Rectal smooth muscle tissue (tissue), 1 donor: ENCODE measurements around the gene GABARAPL1.
"Not testable (repeated sequence)": the region's sequence is repeated elsewhere in the genome, so short reads cannot be mapped to it uniquely, and the experiment has no call there.

Source experiments
- H3K27ac ChIP-seq: one replicate; pipeline ENCODE4 v1.7.0; 2013; ENCODE audit warnings: low read depth, low read length, inconsistent platforms
- H3K27me3 ChIP-seq: one replicate; pipeline ENCODE4 v1.7.0; 2013; ENCODE audit warnings: low read length; ENCODE audit not compliant: control insufficient read depth, insufficient read depth
- H3K36me3 ChIP-seq: one replicate; pipeline ENCODE4 v1.7.0; 2013; ENCODE audit warnings: low read length; ENCODE audit not compliant: control insufficient read depth, insufficient read depth
- H3K4me1 ChIP-seq: one replicate; pipeline ENCODE4 v1.7.0; 2013; ENCODE audit warnings: low read length; ENCODE audit not compliant: control insufficient read depth, insufficient read depth
- H3K4me3 ChIP-seq: one replicate; pipeline ENCODE4 v1.7.0; 2013; ENCODE audit warnings: low read length
- H3K9ac ChIP-seq: one replicate; pipeline ENCODE4 v1.7.0; 2013; ENCODE audit warnings: low read length

The GABARAPL1 gene

GRCh38 chr12:10184261-10184843, 28.3 kb upstream of the GABARAPL1 start:
- Histone ChIP-seq H3K27ac (no peak overlapping the region), H3K9ac (no peak overlapping the region), H3K4me3 (no peak overlapping the region), H3K4me1 (no peaks in the 10 kb centered on the region), H3K27me3 (no peaks in the 10 kb centered on the region), H3K36me3 (no peaks in the 10 kb centered on the region)

GRCh38 chr12:10186299-10186698, 26.4 kb upstream of the GABARAPL1 start:
- Histone ChIP-seq H3K9ac (no peak overlapping the region), H3K4me3 (no peak overlapping the region), H3K27ac (no peak overlapping the region), H3K36me3 (no peaks in the 10 kb centered on the region), H3K27me3 (no peaks in the 10 kb centered on the region), H3K4me1 (no peaks in the 10 kb centered on the region)

GRCh38 chr12:10186958-10187357, 25.7 kb upstream of the GABARAPL1 start:
- not testable (repeated sequence) for H3K27ac ChIP-seq, H3K9ac ChIP-seq, H3K4me3 ChIP-seq

GRCh38 chr12:10189653-10190052, 23.0 kb upstream of the GABARAPL1 start:
- no peak overlapping the region for H3K4me3 ChIP-seq
- H3K9ac ChIP-seq = no peak overlapping the region
- H3K27ac ChIP-seq = no peak overlapping the region
- H3K4me1 ChIP-seq = no peaks in the 10 kb centered on the region
- no peaks in the 10 kb centered on the region for H3K36me3 ChIP-seq
- H3K27me3 ChIP-seq = no peaks in the 10 kb centered on the region

More at GRCh38 chr12:10186958-10187357, 25.7 kb upstream of the GABARAPL1 start:
- H3K36me3 ChIP-seq, H3K4me1 ChIP-seq, H3K27me3 ChIP-seq: not testable (repeated sequence)

GRCh38 chr12:10190558-10191388, 21.9 kb upstream of the GABARAPL1 start:
- Histone ChIP-seq H3K36me3 (no peaks in the 10 kb centered on the region), H3K27ac (no peak overlapping the region), H3K4me1 (no peaks in the 10 kb centered on the region), H3K9ac (no peak overlapping the region), H3K4me3 (no peak overlapping the region), H3K27me3 (no peaks in the 10 kb centered on the region)

- no peaks in the 10 kb centered on the region for H3K27me3 ChIP-seq
- no peaks in the 10 kb centered on the region for H3K4me1 ChIP-seq
- H3K36me3 ChIP-seq = no peaks in the 10 kb centered on the region
- no peak overlapping the region for H3K9ac ChIP-seq
- H3K4me3 ChIP-seq = no peak overlapping the region
- no peak overlapping the region for H3K27ac ChIP-seq
Observed at GRCh38 chr12:10191865-10192264, 20.8 kb upstream of the GABARAPL1 start.

GRCh38 chr12:10194160-10194670, 18.5 kb upstream of the GABARAPL1 start:
- Histone ChIP-seq H3K27me3 (no peaks in the 10 kb centered on the region), H3K27ac (no peak overlapping the region), H3K4me3 (no peak overlapping the region)

GRCh38 chr12:10196210-10196609, 16.5 kb upstream of the GABARAPL1 start:
- Histone ChIP-seq H3K36me3 (no peaks in the 10 kb centered on the region), H3K4me3 (no peak overlapping the region), H3K4me1 (no peaks in the 10 kb centered on the region), H3K9ac (no peak overlapping the region), H3K27ac (no peak overlapping the region), H3K27me3 (no peaks in the 10 kb centered on the region)

More at GRCh38 chr12:10194160-10194670, 18.5 kb upstream of the GABARAPL1 start:
- no peak overlapping the region for H3K9ac ChIP-seq
- no peaks in the 10 kb centered on the region for H3K36me3 ChIP-seq
- no peaks in the 10 kb centered on the region for H3K4me1 ChIP-seq

GRCh38 chr12:10197879-10198278, 14.8 kb upstream of the GABARAPL1 start:
- Histone ChIP-seq H3K27ac (no peak overlapping the region), H3K4me3 (no peak overlapping the region), H3K9ac (no peak overlapping the region), H3K36me3 (no peaks in the 10 kb centered on the region), H3K27me3 (no peaks in the 10 kb centered on the region), H3K4me1 (no peaks in the 10 kb centered on the region)

- not testable (repeated sequence) for H3K27ac ChIP-seq, H3K9ac ChIP-seq, H3K36me3 ChIP-seq, H3K27me3 ChIP-seq, H3K4me1 ChIP-seq, H3K4me3 ChIP-seq
Observed at GRCh38 chr12:10204495-10204894, 8.2 kb upstream of the GABARAPL1 start.

GRCh38 chr12:10205220-10205807, 7.4 kb upstream of the GABARAPL1 start:
- no peak overlapping the region for H3K4me3 ChIP-seq
- no peaks in the 10 kb centered on the region for H3K27me3 ChIP-seq
- H3K27ac ChIP-seq = no peak overlapping the region
- no peak overlapping the region for H3K9ac ChIP-seq
- no peaks in the 10 kb centered on the region for H3K36me3 ChIP-seq
- H3K4me1 ChIP-seq = no peaks in the 10 kb centered on the region

- H3K9ac ChIP-seq = no peak overlapping the region
- H3K4me1 ChIP-seq = no peaks in the 10 kb centered on the region
- H3K27ac ChIP-seq = no peak overlapping the region
- H3K36me3 ChIP-seq = no peaks in the 10 kb centered on the region
- H3K4me3 ChIP-seq = no peak overlapping the region
- no peaks in the 10 kb centered on the region for H3K27me3 ChIP-seq
Observed at GRCh38 chr12:10207136-10207535, 5.5 kb upstream of the GABARAPL1 start.
